Measurements from ENCODE around the gene CCDC167.

The CCDC167 gene

DNA sequence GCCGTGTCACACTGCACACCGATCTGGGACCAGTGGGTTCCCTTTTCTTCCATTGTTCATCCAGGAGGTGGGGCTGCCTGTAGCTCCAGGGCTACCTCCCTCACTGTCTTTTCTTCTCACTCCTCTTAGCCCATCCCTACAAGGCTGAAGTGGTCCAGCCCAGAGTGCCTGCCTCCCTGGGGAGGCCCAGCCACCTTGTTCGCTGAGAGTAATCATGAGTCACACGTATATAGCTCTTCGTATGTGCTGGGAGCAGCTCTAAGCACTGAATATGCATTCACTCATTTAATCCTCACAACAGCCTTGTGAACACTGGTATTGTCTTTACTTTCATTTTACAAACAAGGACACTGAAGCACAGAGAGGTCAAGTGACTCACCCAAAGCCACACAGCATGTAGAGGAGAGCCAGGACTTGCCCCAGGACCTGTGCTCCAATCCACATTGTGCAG is 14.7 kb upstream of the CCDC167 start:
- no peaks in the 10 kb centered on the region for H3K36me3 ChIP-seq (ENCODE audit: control insufficient read depth, insufficient read depth, low read length)
- H3K9ac ChIP-seq (ENCODE audit: low read length) = no peak overlapping the region
- peaks cover 15% of the 10 kb centered on the region for H3K27me3 ChIP-seq (ENCODE audit: control insufficient read depth, insufficient read depth, low read length)
- H3K27ac ChIP-seq (ENCODE audit: low read depth, low read length) = no peak overlapping the region
- H3K4me1 ChIP-seq (ENCODE audit: control insufficient read depth, insufficient read depth, low read length) = peaks cover 3% of the 10 kb centered on the region
- no peak overlapping the region for H3K4me3 ChIP-seq (ENCODE audit: low read length)

DNA sequence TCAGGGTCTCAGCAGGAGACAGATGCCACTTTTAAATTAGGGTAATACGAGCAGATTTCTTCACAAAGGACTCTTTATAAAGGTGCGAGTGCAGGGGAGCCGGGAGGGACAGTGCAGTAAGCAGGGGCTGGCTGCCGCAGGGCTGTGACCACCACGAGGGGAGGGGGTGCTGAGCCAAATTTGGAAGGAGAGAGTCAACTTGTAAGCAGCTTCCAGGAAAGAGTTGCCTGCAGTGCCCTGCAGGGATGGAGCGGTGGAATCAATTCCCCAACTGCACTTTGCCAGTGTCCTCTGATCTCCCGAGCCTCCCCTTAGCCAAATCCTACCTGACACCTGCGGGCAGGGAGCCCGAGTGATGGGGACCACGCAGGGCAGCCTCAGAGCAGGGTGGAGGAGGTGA is 13.9 kb upstream of the CCDC167 start:
- Histone ChIP-seq H3K9ac (ENCODE audit: low read length) (no peak overlapping the region), H3K4me1 (ENCODE audit: control insufficient read depth, insufficient read depth, low read length) (peaks cover 3% of the 10 kb centered on the region), H3K4me3 (ENCODE audit: low read length) (no peak overlapping the region), H3K27ac (ENCODE audit: low read depth, low read length) (no peak overlapping the region), H3K27me3 (ENCODE audit: control insufficient read depth, insufficient read depth, low read length) (peaks cover 15% of the 10 kb centered on the region), H3K36me3 (ENCODE audit: control insufficient read depth, insufficient read depth, low read length) (no peaks in the 10 kb centered on the region)

DNA sequence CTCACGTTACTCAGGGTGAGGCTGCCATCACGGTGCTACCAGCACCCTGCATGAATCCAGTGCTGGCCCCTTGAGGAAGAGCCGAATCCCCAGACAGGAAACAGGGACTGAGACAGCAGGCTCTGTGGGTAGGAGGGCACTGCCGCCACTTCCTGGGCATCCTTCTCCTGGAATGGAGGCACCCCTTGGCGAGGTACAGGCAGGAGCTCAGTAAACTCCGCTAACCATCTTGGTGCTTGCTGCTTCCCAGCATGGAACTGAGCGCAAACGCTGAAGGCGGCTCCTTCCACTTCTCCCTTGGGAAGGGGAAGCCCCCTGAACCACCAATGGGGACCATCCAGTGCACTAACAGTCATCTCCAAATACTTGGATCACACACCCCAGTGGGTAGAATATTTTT is 13.5 kb upstream of the CCDC167 start:
- no peak overlapping the region for H3K27ac ChIP-seq (ENCODE audit: low read depth, low read length)
- H3K9ac ChIP-seq (ENCODE audit: low read length) = no peak overlapping the region
- peaks cover 3% of the 10 kb centered on the region for H3K4me1 ChIP-seq (ENCODE audit: control insufficient read depth, insufficient read depth, low read length)
- no peak overlapping the region for H3K4me3 ChIP-seq (ENCODE audit: low read length)
- peaks cover 15% of the 10 kb centered on the region for H3K27me3 ChIP-seq (ENCODE audit: control insufficient read depth, insufficient read depth, low read length)
- H3K36me3 ChIP-seq (ENCODE audit: control insufficient read depth, insufficient read depth, low read length) = no peaks in the 10 kb centered on the region

DNA sequence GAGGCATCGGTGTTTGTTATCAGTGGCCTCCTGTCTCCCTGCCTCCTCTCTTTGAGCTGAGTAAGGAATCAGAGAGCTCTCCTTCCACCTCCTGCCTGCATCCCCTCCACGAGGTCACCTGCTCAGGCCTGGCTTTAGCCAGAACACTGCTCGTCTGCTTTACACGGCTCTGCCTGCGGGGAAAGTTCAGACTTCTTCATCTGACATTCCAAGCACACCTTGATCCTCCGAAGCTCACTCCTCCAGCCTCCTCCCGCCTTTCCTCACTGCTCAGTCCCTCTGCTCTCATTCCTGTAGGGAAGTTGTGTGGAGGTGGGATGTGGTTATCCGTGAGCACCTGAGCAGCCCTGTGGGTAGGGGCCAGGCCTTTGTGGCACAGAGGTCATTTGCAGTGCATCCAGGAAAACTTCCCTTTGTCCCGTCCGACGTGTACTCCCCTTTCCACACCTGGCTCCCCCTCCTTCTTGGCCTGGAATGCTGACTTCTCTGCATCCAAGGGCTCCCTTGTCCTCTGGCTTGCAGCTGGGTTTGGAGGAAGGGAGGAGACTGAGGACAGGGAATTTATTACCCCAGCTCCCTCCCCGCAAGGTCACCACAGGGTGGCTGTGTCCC is 12.8 kb upstream of the CCDC167 start:
- H3K36me3 ChIP-seq (ENCODE audit: control insufficient read depth, insufficient read depth, low read length) = no peaks in the 10 kb centered on the region
- peaks cover 15% of the 10 kb centered on the region for H3K27me3 ChIP-seq (ENCODE audit: control insufficient read depth, insufficient read depth, low read length)
- H3K27ac ChIP-seq (ENCODE audit: low read depth, low read length) = no peak overlapping the region
- no peak overlapping the region for H3K4me3 ChIP-seq (ENCODE audit: low read length)
- no peak overlapping the region for H3K9ac ChIP-seq (ENCODE audit: low read length)
- H3K4me1 ChIP-seq (ENCODE audit: control insufficient read depth, insufficient read depth, low read length) = peaks cover 3% of the 10 kb centered on the region

DNA sequence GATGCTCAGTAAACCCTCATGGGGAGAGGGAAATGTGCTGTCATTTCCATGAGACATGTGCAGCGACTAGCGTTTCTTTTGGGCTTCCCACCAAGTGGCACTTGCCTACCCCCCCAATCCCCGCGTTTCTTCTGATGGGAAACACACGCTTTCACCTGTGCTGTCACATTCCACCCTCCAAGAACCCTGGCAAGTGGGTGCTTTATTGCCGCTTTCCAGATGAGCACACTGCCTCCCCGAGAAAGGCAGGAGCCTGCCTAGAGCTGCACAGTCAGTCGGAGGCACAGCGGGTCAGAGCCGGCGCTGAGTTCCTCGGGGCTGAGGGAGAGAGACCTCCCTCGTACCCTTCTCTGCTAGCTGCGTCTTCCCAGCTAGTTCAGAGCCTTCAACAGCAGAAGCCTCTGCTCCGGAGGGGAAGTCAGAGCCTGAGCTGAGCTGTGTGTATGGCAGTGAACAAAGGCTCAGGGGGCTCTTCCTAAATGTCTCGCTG is 12.3 kb upstream of the CCDC167 start:
- Histone ChIP-seq H3K9ac (ENCODE audit: low read length) (no peak overlapping the region), H3K4me1 (ENCODE audit: control insufficient read depth, insufficient read depth, low read length) (peaks cover 3% of the 10 kb centered on the region), H3K27me3 (ENCODE audit: control insufficient read depth, insufficient read depth, low read length) (peaks cover 15% of the 10 kb centered on the region), H3K36me3 (ENCODE audit: control insufficient read depth, insufficient read depth, low read length) (no peaks in the 10 kb centered on the region), H3K4me3 (ENCODE audit: low read length) (no peak overlapping the region), H3K27ac (ENCODE audit: low read depth, low read length) (no peak overlapping the region)

DNA sequence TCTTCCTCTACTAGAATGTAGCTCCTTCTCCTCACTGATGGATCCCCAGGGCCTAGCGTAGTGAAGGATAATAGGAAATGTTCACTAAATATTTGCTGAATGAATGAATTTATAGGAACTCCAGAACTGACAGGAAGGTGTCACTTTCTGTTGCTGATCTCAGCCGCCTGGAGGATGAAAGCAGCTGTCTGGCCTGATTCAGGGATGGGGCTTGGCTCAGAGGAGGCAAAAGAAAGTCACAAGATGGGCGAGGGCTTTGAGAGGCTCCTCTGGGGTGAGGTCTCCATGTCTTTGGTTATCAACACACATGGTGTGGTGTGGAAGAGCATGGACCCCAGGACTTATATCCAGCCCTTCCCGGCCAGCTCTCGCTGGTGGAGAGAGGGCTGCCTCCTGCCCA is 11.5 kb upstream of the CCDC167 start:
- H3K4me1 ChIP-seq (ENCODE audit: control insufficient read depth, insufficient read depth, low read length) = peaks cover 2% of the 10 kb centered on the region
- no peak overlapping the region for H3K4me3 ChIP-seq (ENCODE audit: low read length)
- H3K27me3 ChIP-seq (ENCODE audit: control insufficient read depth, insufficient read depth, low read length) = peaks cover 15% of the 10 kb centered on the region
- no peaks in the 10 kb centered on the region for H3K36me3 ChIP-seq (ENCODE audit: control insufficient read depth, insufficient read depth, low read length)
- no peak overlapping the region for H3K27ac ChIP-seq (ENCODE audit: low read depth, low read length)
- no peak overlapping the region for H3K9ac ChIP-seq (ENCODE audit: low read length)

DNA sequence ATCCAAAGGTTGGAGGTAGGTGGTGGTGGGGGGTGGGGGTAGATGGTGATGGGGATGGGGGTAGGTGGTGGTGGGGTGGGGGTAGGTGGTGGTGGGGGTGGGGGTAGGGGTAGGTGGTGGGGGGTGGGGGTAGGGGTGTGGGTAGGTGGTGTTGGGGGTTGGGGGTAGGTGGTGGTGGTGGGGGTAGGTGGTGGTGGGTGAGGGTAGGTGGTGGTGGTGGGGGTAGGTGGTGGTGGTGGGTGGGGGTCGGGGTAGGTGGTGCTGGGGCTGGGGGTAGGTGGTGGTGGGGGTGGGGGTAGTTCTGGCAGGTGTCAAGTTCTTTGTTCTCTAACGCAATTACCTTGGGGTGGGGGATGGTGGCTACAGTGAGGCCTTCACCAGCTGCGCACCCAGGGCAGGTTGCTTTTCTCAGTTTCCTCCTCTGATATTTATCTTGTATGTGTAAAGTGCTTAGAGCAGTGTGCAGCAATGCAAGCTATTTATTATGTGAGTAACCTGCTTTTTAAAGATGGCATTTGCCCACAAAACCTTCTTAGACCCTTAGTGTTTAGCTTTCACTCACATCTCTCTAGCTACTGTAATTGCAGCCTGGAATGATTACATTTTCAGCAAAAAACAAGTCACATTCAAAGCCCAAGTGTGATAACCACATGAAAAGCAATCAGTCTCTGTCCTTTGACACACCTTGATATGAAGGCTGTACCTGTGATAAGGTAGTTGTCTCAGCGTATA is 8.2 kb upstream of the CCDC167 start:
- H3K4me3 ChIP-seq (ENCODE audit: low read length) = no peak overlapping the region
- H3K4me1 ChIP-seq (ENCODE audit: control insufficient read depth, insufficient read depth, low read length) = no peaks in the 10 kb centered on the region
- H3K27me3 ChIP-seq (ENCODE audit: control insufficient read depth, insufficient read depth, low read length) = peaks cover 8% of the 10 kb centered on the region
- no peak overlapping the region for H3K9ac ChIP-seq (ENCODE audit: low read length)
- H3K27ac ChIP-seq (ENCODE audit: low read depth, low read length) = no peak overlapping the region
- H3K36me3 ChIP-seq (ENCODE audit: control insufficient read depth, insufficient read depth, low read length) = no peaks in the 10 kb centered on the region

DNA sequence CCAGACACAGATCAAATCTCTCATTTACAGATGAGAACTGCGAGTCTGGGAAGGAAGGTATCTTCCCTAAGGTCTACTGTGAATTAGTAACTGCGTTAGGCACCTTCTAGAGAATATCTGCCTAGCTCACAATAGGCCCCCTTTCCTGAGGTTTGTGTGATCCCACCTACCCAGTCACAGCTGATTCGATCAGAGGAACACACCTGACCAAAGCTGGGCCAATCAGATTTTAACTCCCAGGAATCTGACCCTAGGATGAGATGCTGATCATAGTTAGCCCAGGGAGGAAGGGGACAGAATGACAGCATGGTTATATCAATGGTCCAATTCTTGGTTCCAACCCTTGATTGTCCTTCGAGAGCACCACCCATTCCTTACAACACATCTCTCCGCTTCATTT is 7.4 kb upstream of the CCDC167 start:
- H3K4me1 ChIP-seq (ENCODE audit: control insufficient read depth, insufficient read depth, low read length) = no peaks in the 10 kb centered on the region
- H3K9ac ChIP-seq (ENCODE audit: low read length) = no peak overlapping the region
- peaks cover 4% of the 10 kb centered on the region for H3K27me3 ChIP-seq (ENCODE audit: control insufficient read depth, insufficient read depth, low read length)
- no peak overlapping the region for H3K4me3 ChIP-seq (ENCODE audit: low read length)
- no peaks in the 10 kb centered on the region for H3K36me3 ChIP-seq (ENCODE audit: control insufficient read depth, insufficient read depth, low read length)
- H3K27ac ChIP-seq (ENCODE audit: low read depth, low read length) = no peak overlapping the region

DNA sequence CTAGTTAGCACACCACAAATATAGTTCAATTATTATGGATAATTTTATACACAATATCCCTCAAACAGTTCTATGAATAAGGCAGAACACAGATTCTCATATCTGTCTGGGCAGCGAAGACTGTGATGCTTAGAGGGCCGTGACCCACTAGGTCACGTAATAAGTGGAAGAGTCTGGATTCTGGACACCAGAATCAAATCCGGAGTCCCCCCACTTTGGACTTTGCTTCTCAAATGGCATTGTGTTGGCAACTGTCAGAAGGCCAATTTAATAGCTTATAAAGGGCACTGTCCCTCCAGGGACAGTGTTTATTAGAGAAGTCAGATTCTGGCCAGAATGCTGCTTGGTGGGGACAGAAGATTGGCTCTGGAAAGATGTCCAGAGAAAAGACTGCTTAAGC is 6.8 kb upstream of the CCDC167 start:
- Histone ChIP-seq H3K27ac (ENCODE audit: low read depth, low read length) (no peak overlapping the region), H3K4me1 (ENCODE audit: control insufficient read depth, insufficient read depth, low read length) (no peaks in the 10 kb centered on the region), H3K9ac (ENCODE audit: low read length) (no peak overlapping the region), H3K36me3 (ENCODE audit: control insufficient read depth, insufficient read depth, low read length) (no peaks in the 10 kb centered on the region), H3K27me3 (ENCODE audit: control insufficient read depth, insufficient read depth, low read length) (peaks cover 4% of the 10 kb centered on the region), H3K4me3 (ENCODE audit: low read length) (no peak overlapping the region)

DNA sequence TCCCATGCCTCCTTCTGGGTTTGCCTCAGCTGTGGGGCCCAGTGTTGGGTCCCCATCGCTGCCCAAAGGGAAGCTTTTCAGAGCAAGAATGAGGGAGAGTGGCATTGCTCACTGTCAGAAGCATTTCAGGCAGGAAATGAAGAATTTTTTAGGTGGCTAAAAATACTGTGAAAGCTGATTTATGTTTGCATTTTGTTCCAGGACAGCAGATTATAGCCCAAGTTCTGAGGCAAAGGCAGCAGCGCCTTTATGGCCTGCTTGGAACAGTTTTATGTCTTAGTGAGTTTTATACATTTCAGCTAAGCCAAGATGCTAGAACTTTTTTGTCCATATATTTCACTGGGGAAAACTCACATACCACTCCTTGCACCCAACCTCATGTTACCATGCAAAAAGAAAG is 4.3 kb upstream of the CCDC167 start:
- H3K27me3 ChIP-seq (ENCODE audit: control insufficient read depth, insufficient read depth, low read length) = no peaks in the 10 kb centered on the region
- no peak overlapping the region for H3K4me3 ChIP-seq (ENCODE audit: low read length)
- H3K4me1 ChIP-seq (ENCODE audit: control insufficient read depth, insufficient read depth, low read length) = no peaks in the 10 kb centered on the region
- no peak overlapping the region for H3K9ac ChIP-seq (ENCODE audit: low read length)
- no peak overlapping the region for H3K27ac ChIP-seq (ENCODE audit: low read depth, low read length)
- H3K36me3 ChIP-seq (ENCODE audit: control insufficient read depth, insufficient read depth, low read length) = no peaks in the 10 kb centered on the region

DNA sequence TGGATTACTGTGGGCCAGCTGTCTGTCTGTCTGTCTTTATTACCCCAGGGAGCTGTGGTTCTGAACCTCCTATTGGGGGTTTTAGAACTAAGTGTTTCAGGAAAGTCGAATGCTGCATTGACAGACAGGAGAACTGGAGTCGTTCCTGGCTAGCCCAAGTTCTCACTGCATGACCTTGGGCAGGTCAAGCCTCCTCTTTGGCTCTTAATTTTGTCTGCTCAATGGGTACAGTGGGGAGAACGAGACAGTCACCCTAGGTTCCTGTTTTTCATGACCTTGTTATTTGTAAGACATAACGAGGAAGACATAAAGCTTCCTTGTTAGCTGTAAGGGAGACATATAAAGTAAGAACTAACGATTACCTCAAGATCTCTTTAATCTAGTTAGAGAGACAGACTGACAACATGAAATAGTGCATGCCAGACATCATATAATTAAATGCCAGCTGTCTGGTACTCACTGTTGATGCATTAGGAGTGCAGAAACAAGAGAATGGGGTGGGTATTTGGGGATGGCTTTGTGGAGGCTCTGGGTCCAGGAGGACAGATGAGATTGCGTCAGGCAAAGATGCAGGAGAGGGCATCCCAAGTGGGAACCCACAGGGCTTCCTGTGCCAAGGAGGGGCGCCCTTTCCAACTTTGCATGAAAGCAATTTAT is 3.7 kb upstream of the CCDC167 start:
- Histone ChIP-seq H3K4me3 (ENCODE audit: low read length) (no peak overlapping the region), H3K36me3 (ENCODE audit: control insufficient read depth, insufficient read depth, low read length) (no peaks in the 10 kb centered on the region), H3K27me3 (ENCODE audit: control insufficient read depth, insufficient read depth, low read length) (no peaks in the 10 kb centered on the region), H3K4me1 (ENCODE audit: control insufficient read depth, insufficient read depth, low read length) (no peaks in the 10 kb centered on the region), H3K9ac (ENCODE audit: low read length) (no peak overlapping the region), H3K27ac (ENCODE audit: low read depth, low read length) (no peak overlapping the region)

DNA sequence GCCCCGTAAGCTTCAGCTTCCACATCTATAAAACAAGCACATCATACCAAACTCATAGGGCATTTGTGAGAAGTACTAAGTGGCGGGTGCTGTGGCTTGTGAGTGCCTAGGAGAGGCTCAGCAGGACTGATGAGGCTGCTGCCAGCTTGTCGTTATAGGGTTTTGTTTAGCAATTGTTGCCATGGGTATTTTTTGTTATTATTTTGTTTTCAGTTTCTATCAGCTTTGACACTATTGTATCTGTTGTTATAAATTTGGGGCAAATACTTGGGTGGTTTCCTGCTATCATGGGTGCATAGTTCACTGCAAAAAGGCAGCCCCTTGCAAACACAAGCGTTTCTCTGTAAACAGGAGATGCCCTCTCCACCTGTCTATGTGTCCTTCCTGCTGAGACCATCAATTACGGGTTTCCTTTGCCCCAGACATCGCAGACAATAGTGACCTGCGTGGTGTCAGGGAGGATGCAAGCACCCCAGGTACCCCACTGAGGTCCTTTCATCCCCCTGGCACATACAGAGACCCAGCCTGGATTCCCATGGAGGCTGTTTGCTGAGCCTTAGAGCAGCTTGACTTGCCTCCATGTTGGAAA is 3.1 kb upstream of the CCDC167 start:
- Histone ChIP-seq H3K27ac (ENCODE audit: low read depth, low read length) (no peak overlapping the region), H3K4me3 (ENCODE audit: low read length) (no peak overlapping the region), H3K9ac (ENCODE audit: low read length) (no peak overlapping the region), H3K4me1 (ENCODE audit: control insufficient read depth, insufficient read depth, low read length) (no peaks in the 10 kb centered on the region), H3K27me3 (ENCODE audit: control insufficient read depth, insufficient read depth, low read length) (no peaks in the 10 kb centered on the region), H3K36me3 (ENCODE audit: control insufficient read depth, insufficient read depth, low read length) (no peaks in the 10 kb centered on the region)
